ENCODE data around the gene NEO1.

GRCh38 chr15:73139744-73140553, 87.7 kb downstream of the NEO1 start:
- TF ChIP-seq SRSF7 (optimal IDR thresholded peaks at IDR 0.05; ENCODE audit: low read depth, low read length) (no peak), RAD21 (CRISPR knock-in tag; conservative IDR thresholded peaks at IDR 0.05 in 1 of 2, IDR thresholded peaks at IDR 0.05 in 1 of 2) (no peak), CTCF (IDR thresholded peaks at IDR 0.05 in 2 of 3, conservative IDR thresholded peaks at IDR 0.05 in 1 of 3; ENCODE audit: insufficient read depth in 2 of 3, low read depth in 1 of 3, low read length in 3 of 3) (no peak), CAMTA2 (CRISPR knock-in tag; conservative IDR thresholded peaks at IDR 0.05) (no peak), SMAD3 (CRISPR knock-in tag; conservative IDR thresholded peaks at IDR 0.05) (no peak), HDAC2 (IDR thresholded peaks at IDR 0.05) (no peak), MYC (IDR thresholded peaks at IDR 0.05; ENCODE audit: low read depth, low read length) (no peak), MYC (CRISPR knock-in tag; IDR thresholded peaks at IDR 0.05; ENCODE audit: borderline replicate concordance, low read depth) (no peak), ZNF165 (CRISPR knock-in tag; IDR thresholded peaks at IDR 0.05; ENCODE audit: borderline replicate concordance) (no peak), WHSC1 (IDR thresholded peaks at IDR 0.05; ENCODE audit: low read length) (no peak), ZNF124 (CRISPR knock-in tag; IDR thresholded peaks at IDR 0.05) (no peak)
